GM12891 (cell line): ENCODE data around the gene ZFX.
A peak's percentile ranks its signal among the peaks of the same experiment; 100 is the strongest.
"Not testable (repeated sequence)": the region's sequence is repeated elsewhere in the genome, so short reads cannot be mapped to it uniquely, and the experiment has no call there.

Experiments
- DNase-seq: peaks from one replicate; pipeline ENCODE4 v3.0.0; 2011; ENCODE audit warnings: low spot score; ENCODE audit not compliant: insufficient read length
- FAIRE-seq: peaks from 2 replicates; lab custom pipeline; 2011; peaks lifted over from hg19 to GRCh38; lab: Jason Lieb, UNC
- PAX5 ChIP-seq: IDR thresholded peaks from 2 replicates; pipeline ENCODE4 v1.6.1; 2011; ENCODE audit warnings: low read length, moderate library complexity, mild to moderate bottlenecking; ENCODE audit not compliant: insufficient read depth, severe bottlenecking
- POLR2A ChIP-seq: IDR thresholded peaks from 2 replicates; pipeline ENCODE4 v1.6.1; 2011; ENCODE audit warnings: low read depth, low read length, control low read depth
- POLR2AphosphoS5 ChIP-seq: IDR thresholded peaks from 2 replicates; pipeline ENCODE4 v1.6.1; 2011; ENCODE audit warnings: low read depth, low read length, control low read depth
- POU2F2 ChIP-seq: IDR thresholded peaks from 2 replicates; pipeline ENCODE4 v1.6.1; 2011; ENCODE audit warnings: low read depth, mild to moderate bottlenecking, control low read depth, low read length, moderate library complexity
- SPI1 ChIP-seq: IDR thresholded peaks from 2 replicates; pipeline ENCODE4 v1.6.1; 2011; ENCODE audit warnings: low read depth, low read length, control low read depth
- TAF1 ChIP-seq: IDR thresholded peaks from 2 replicates; pipeline ENCODE4 v1.6.1; 2011; ENCODE audit warnings: low read depth, low read length, control low read depth

Gene ZFX

GRCh38 chrX:24137192-24137591 lies 12.3 kb upstream of the ZFX start:
- DNase-seq (no peak), FAIRE-seq (peak; percentile 52)
- TF ChIP-seq SPI1: no peak
- no peak for TF ChIP-seq TAF1
- no peak for TF ChIP-seq POU2F2
- TF ChIP-seq POLR2A: no peak
- no peak for TF ChIP-seq POLR2AphosphoS5
- TF ChIP-seq PAX5: no peak

- DNase-seq, FAIRE-seq: not testable (repeated sequence)
Measured at GRCh38 chrX:24143982-24144381, 5.5 kb upstream of the ZFX start.

GRCh38 chrX:24144528-24144927 lies 5.0 kb upstream of the ZFX start:
- DNase-seq (no peak), FAIRE-seq (no peak)
- TF ChIP-seq POLR2A: no peak
- TF ChIP-seq SPI1: no peak
- TF ChIP-seq POU2F2: no peak
- TF ChIP-seq POLR2AphosphoS5: no peak
- TF ChIP-seq PAX5: no peak
- TF ChIP-seq TAF1: no peak

GRCh38 chrX:24145303-24146186 lies 4.0 kb upstream of the ZFX start:
- FAIRE-seq: no peak
- TF ChIP-seq PAX5 (no peak), POU2F2 (no peak), SPI1 (no peak), POLR2AphosphoS5 (no peak), TAF1 (no peak), POLR2A (no peak)
- DNase-seq: no peak

- TF ChIP-seq POLR2A (no peak), POLR2AphosphoS5 (no peak), TAF1 (no peak), SPI1 (no peak), POU2F2 (no peak), PAX5 (no peak)
- DNase-seq (no peak), FAIRE-seq (no peak)
Measured at GRCh38 chrX:24146283-24146949, 3.1 kb upstream of the ZFX start.

- FAIRE-seq: no peak
- DNase-seq: no peak
- no peak for TF ChIP-seq TAF1
- TF ChIP-seq POLR2AphosphoS5: no peak
Measured at GRCh38 chrX:24147165-24147564, 2.4 kb upstream of the ZFX start.

- DNase-seq (no peak), FAIRE-seq (no peak)
- TF ChIP-seq TAF1: no peak
- no peak for TF ChIP-seq POU2F2
- TF ChIP-seq PAX5: no peak
- no peak for TF ChIP-seq POLR2A
- no peak for TF ChIP-seq SPI1
- TF ChIP-seq POLR2AphosphoS5: no peak
Measured at GRCh38 chrX:24148121-24148520, 1.4 kb upstream of the ZFX start.

- DNase-seq (no peak), FAIRE-seq (no peak)
- TF ChIP-seq POU2F2 (no peak), POLR2AphosphoS5 (no peak), PAX5 (no peak), SPI1 (no peak), POLR2A (no peak), TAF1 (no peak)
Measured at GRCh38 chrX:24148535-24149350, 786 bp upstream of the ZFX start.

GRCh38 chrX:24150051-24150790 lies 692 bp downstream of the ZFX start:
- peak; percentile 45; the same call in 1 of the 2 replicates for TF ChIP-seq POU2F2
- no peak for TF ChIP-seq PAX5
- no peak for TF ChIP-seq POLR2A
- TF ChIP-seq TAF1: no peak; the same call in 1 of the 2 replicates
- TF ChIP-seq POLR2AphosphoS5: 0 out of 2 replicates have a peak, but pooled peaks have one; percentile 19
- TF ChIP-seq SPI1: no peak
- peak; percentile 57 for DNase-seq
- peak; percentile 96 for FAIRE-seq
